Activated T-helper 17 cell treated with anti-CD3 and anti-CD28 coated beads, Interleukin-2, amount 50 U/mL, for 72 hours (primary cell): ENCODE results near the gene RETREG1. TPM values are rescaled to one million over a fixed set of nuclear protein-coding genes. Genes with fewer than 3 reads are reported as not detected.
A peak's percentile ranks its signal among the peaks of the same experiment; 100 is the strongest.
"Not testable (repeated sequence)": the region's sequence is repeated elsewhere in the genome, so short reads cannot be mapped to it uniquely, and the experiment has no call there.

Experiments used
- ATAC-seq: fragments of 150-1000 bp; cut with Tn5 transposase; replicated peaks from 2 replicates; pipeline ENCODE4 v1.10.0; 2021; ENCODE audit warnings: mild to moderate bottlenecking, moderate library complexity
- H3K27ac Mint-ChIP-seq: one replicate; pipeline ENCODE4 v1.8.0; 2022; ENCODE audit warnings: mixed read lengths
- H3K27me3 Mint-ChIP-seq: one replicate; pipeline ENCODE4 v1.8.0; 2022; ENCODE audit warnings: mixed read lengths
- H3K36me3 Mint-ChIP-seq: one replicate; pipeline ENCODE4 v1.8.0; 2022; ENCODE audit warnings: low read depth, mild to moderate bottlenecking, mixed read lengths
- H3K4me1 Mint-ChIP-seq: one replicate; pipeline ENCODE4 v1.8.0; 2022; ENCODE audit warnings: mixed read lengths
- H3K4me3 Mint-ChIP-seq: one replicate; pipeline ENCODE4 v1.8.0; 2022; ENCODE audit warnings: mild to moderate bottlenecking, mixed read lengths
- H3K9me3 Mint-ChIP-seq: one replicate; pipeline ENCODE4 v1.8.0; 2022; ENCODE audit warnings: mixed read lengths
- total RNA-seq, 2 donors: library from RNA; stranded (reverse); gene quantifications; one replicate each; pipeline ENCODE4 v1.2.3, GENCODE V29; 2022

The RETREG1 gene
- total RNA-seq, 2 donors from 2014 or later: 8.4 to 13.5 TPM

DNA sequence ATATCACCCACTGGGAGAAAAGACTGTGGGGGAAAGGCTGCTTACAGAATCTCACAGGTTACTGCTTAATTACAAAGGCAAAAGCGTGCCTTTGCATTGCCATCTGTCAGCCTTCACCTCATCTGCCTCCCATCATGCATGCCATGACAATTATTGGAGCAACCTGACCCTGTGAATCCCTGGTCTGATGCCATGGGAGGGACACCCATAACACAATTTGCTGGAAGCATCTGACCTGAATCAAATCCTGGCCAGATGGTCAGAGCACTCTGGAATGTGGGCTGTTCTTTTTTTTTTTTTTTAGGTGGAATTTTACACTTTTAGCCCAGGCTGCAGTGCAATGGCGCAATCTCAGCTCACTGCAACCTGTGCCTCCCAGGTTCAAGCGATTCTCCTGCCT is 11.6 kb upstream of the RETREG1 start:
- no peak overlapping the region for H3K27ac Mint-ChIP-seq
- H3K4me1 Mint-ChIP-seq: peaks cover 28% of the 10 kb centered on the region
- no peaks in the 10 kb centered on the region for H3K27me3 Mint-ChIP-seq
- H3K36me3 Mint-ChIP-seq: no peaks in the 10 kb centered on the region
- no peak overlapping the region for H3K4me3 Mint-ChIP-seq
- H3K9me3 Mint-ChIP-seq: no peaks in the 10 kb centered on the region
- ATAC-seq: no peak

DNA sequence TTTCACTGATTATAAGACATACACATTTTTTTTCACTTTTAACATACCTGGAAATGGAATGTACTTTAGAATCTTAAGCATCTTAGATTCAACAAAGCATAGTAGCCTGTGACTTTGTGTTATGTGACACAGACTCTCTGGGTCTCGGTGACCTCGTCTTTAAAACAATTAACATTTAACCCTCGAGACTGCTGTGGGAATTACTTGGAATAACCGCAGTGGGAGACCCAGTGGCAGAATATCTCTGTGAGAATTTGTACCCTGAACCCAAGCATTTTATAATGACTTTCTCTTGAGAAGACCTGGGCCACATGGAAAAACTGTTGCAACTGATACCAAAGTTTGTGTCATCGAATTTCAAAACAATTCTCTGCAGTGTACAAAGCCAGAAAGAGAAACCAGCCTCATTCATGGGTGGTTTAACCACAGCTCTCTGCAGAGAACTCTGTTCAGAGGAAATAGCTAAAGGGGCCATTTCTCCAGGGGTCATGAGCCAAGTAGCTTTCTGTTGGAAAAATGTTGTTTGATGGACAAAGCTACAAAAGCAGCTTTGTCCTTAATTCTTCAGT is 10.0 kb upstream of the RETREG1 start:
- H3K4me3 Mint-ChIP-seq: peak overlapping the region; percentile 48
- peak; percentile 94 for ATAC-seq
- no peaks in the 10 kb centered on the region for H3K9me3 Mint-ChIP-seq

DNA sequence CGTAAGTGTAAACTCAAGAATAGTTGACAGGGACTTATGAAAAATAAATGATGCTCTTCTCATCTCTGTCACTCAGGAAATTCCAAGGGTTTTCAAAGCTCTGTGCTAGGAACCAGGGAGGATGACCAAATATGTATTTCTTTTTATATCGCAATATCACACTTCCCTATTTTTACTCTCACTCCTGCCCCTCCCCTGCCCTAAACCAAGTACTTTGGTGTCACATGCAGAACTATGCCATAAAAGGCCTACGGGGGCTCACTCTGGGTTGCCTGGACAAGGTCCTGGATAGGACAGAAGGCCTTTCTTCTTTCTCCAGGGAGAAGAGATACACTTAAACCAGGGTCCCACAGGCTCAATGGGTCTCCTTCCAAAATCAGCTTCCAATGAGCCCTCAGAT is 8.3 kb upstream of the RETREG1 start:
- Mint-ChIP-seq H3K36me3 (no peaks in the 10 kb centered on the region), H3K4me3 (no peak overlapping the region), H3K4me1 (peaks cover 24% of the 10 kb centered on the region), H3K27ac (no peak overlapping the region), H3K27me3 (no peaks in the 10 kb centered on the region), H3K9me3 (no peaks in the 10 kb centered on the region)
- no peak for ATAC-seq

More for the DNA sequence above, 10.0 kb upstream of the RETREG1 start:
- no peaks in the 10 kb centered on the region for H3K36me3 Mint-ChIP-seq
- peaks cover 28% of the 10 kb centered on the region for H3K4me1 Mint-ChIP-seq
- no peaks in the 10 kb centered on the region for H3K27me3 Mint-ChIP-seq
- H3K27ac Mint-ChIP-seq: peak overlapping the region; percentile 2

DNA sequence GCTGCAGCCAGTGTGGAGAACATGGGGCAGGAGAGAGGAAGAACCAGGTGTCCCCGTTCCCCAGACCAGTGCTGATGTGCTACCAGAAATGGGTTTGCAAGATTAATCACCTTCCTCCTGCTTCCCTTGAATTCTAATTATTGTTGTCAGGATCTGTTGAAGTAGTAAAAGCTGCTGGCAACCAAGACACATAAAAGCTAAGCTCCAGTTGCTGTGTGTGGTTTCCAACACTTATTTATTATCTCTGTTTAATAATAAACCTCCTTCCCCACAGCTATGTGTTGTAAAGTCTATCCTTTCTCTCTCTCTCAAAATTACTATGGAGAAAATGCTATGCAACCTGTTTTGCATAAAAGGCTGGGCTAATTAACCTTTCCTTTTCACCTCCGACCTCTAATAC is 2.3 kb upstream of the RETREG1 start:
- Mint-ChIP-seq H3K9me3 (no peaks in the 10 kb centered on the region), H3K27me3 (no peaks in the 10 kb centered on the region), H3K4me3 (no peak overlapping the region), H3K36me3 (peaks cover 13% of the 10 kb centered on the region), H3K27ac (no peak overlapping the region), H3K4me1 (peaks cover 13% of the 10 kb centered on the region)
- ATAC-seq: no peak

DNA sequence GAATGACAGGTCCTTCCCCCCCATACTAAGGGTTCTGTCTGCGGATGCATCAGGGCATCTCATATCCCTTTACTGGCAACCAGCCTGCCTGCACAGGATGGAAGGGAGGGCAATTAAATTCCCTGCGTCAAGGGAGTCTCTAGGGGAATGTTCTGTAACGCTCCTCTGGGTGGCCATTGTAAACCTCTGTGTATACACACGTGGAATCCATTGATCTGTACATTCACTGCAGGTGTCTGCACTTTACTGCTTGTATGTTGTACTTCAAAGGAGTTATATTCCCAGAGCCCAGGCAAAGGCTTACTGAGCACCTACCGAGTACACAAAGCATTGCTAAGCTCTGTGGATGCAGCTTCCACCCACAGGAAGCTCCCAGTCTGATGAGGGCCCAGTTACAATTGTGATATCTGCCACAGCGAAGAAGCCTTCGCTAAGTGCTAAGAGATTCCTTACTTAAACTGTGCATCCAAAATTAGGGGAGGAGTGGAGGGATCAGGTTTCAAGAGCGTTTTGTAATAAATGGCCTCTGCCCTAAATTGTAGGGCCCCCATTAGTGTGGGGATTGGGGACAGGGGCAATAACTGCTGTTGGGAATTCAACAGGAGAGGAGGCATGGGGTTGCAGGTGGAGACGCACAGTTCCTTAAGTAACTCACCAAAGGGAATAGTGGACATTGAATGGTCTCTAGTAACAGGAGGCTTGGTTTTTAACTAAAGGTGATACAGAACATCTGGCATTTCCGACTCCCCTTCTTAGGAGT is 1.5 kb upstream of the RETREG1 start:
- H3K9me3 Mint-ChIP-seq: no peaks in the 10 kb centered on the region
- H3K36me3 Mint-ChIP-seq: peaks cover 13% of the 10 kb centered on the region
- no peak for ATAC-seq
- peaks cover 16% of the 10 kb centered on the region for H3K4me1 Mint-ChIP-seq
- no peak overlapping the region for H3K27ac Mint-ChIP-seq
- H3K27me3 Mint-ChIP-seq: no peaks in the 10 kb centered on the region
- no peak overlapping the region for H3K4me3 Mint-ChIP-seq

DNA sequence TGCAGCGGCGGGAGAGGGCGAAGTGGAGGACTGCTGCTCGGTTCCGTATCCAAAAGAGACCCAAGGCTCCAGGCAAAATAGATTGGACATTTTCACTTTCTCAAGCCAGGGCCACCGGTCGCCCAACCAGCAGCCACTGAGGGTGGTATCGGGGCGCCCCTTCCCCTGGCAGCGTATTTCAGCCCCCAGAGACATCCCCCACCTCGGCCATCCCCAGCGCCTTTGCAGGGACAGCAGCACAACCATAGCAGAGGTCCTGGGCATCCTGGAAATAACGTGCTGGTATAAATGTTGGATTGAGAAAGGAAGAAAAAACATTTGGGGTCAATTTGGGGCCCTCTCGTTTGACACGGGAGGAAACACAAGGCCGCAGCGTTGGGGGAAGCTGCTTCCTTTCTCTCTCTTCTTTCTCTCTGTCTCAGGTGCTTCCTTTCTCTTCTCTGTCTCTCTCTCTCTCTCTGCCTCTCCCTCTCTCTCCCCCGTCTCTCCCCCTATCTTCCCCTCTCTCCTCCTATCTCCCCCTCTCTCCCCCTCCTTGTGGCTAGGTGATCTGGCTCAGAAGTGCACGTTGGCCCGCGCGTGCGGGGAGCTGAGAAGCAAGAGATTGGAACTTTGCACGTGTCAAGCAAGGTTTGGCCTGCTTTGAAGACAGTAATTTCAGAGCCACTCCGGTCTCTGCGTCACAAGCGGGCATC is 624 bp upstream of the RETREG1 start:
- Mint-ChIP-seq H3K27ac (no peak overlapping the region), H3K9me3 (no peaks in the 10 kb centered on the region), H3K4me1 (peaks cover 24% of the 10 kb centered on the region), H3K36me3 (peaks cover 13% of the 10 kb centered on the region), H3K4me3 (no peak overlapping the region), H3K27me3 (no peaks in the 10 kb centered on the region)
- peak; percentile 10 for ATAC-seq

DNA sequence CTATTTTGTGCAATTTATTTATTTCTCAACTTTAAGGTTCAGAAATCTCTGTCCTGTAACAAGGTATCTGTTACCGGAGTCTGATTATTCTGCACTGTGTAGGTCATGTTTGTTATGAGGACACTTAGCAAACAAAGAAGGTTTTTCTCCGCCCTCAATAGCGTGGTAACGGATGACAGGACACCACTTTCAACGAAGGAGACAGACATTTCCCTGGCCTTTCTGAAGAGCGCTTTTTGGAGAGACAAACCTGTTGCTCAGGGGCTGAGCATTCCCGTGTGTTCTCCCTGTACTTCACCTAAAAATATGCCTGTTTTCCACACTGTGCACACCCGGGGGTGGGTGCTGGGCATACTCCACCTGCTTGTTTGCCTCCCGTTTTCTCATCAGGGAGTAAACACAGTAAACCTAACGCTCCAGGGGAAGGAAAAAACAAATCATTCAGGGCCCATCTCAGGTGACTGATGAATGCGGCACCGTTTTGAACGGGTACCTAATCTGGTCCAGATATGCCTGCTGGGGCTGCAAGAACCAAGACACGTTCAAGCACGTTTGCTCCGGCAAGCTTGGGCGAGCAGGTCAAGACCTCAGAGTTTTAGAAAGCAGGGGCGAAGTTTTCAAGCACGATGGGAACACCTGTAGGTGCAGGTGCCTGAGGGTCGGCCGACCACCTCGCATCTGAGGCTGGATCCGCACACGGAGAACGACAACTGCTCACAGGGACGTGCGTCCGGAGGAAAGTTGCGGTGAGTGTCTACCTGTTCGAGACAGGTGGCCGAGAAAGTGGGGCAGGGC is 859 bp downstream of the RETREG1 start:
- Mint-ChIP-seq H3K4me1 (peaks cover 30% of the 10 kb centered on the region), H3K9me3 (no peaks in the 10 kb centered on the region), H3K4me3 (no peak overlapping the region), H3K27me3 (no peaks in the 10 kb centered on the region), H3K27ac (peak overlapping the region; percentile 95), H3K36me3 (peaks cover 13% of the 10 kb centered on the region)
- peak; percentile 13 for ATAC-seq

DNA sequence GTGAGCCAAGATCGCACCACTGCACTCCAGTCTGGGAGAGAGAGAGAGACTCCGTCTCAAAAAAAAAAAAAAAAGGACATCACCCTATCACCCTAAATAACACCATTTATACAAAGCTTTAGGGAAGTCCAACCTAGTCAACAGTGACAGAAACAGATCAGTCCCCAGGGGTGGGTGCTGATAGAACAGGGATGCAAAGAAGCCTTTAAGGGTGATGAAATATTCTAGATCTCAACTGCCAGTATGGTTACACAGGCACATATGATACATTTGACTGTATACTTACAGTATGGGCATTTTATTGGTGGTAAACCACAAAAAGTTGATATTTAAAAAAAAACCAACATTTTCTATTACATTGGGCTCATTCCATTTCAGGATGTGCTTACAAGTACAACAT is 4.8 kb downstream of the RETREG1 start:
- H3K9me3 Mint-ChIP-seq: no peaks in the 10 kb centered on the region
- H3K36me3 Mint-ChIP-seq: peaks cover 13% of the 10 kb centered on the region
- no peaks in the 10 kb centered on the region for H3K27me3 Mint-ChIP-seq
- no peak overlapping the region for H3K27ac Mint-ChIP-seq
- H3K4me1 Mint-ChIP-seq: peaks cover 30% of the 10 kb centered on the region
- no peak overlapping the region for H3K4me3 Mint-ChIP-seq
- ATAC-seq: no peak

DNA sequence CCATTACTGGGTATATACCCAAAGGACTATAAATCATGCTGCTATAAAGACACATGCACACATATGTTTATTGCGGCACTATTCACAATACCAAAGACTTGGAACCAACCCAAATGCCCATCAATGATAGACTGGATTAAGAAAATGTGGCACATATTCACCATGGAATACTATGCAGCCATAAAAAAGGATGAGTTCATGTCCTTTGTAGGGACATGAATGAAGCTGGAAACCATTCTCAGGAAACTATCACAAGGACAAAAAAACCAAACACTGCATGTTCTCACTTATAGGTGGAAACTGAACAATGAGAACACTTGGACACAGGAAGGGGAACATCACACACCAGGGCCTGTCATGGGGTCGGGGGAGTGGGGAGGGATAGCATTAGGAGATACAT is 5.9 kb downstream of the RETREG1 start:
- H3K27me3 Mint-ChIP-seq, H3K36me3 Mint-ChIP-seq, H3K27ac Mint-ChIP-seq, H3K4me3 Mint-ChIP-seq, H3K9me3 Mint-ChIP-seq, ATAC-seq: not testable (repeated sequence)
- peaks cover 31% of the 10 kb centered on the region for H3K4me1 Mint-ChIP-seq

DNA sequence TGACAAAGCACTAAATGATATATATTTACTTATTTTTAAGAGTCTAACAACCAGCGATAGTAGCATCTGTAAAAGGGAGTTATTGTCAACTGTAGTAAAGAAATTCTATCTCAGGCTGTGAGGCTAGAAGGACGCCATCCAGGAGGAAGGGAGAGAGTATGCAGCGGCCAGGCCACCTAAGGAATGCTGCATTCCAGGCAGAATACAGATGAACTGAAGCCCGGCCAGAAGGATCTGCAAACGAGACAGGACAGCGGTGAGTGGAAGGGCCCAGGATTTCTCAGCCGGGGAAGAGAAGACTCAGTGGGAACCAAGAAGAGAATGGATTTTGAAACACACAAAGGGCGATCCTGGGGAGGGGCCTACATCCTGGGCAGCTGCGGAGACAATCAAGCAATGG is 7.4 kb downstream of the RETREG1 start:
- Mint-ChIP-seq H3K4me3 (no peak overlapping the region), H3K9me3 (no peaks in the 10 kb centered on the region), H3K27ac (no peak overlapping the region), H3K36me3 (peaks cover under 1% of the 10 kb centered on the region), H3K27me3 (no peaks in the 10 kb centered on the region), H3K4me1 (peaks cover 22% of the 10 kb centered on the region)
- ATAC-seq: no peak

DNA sequence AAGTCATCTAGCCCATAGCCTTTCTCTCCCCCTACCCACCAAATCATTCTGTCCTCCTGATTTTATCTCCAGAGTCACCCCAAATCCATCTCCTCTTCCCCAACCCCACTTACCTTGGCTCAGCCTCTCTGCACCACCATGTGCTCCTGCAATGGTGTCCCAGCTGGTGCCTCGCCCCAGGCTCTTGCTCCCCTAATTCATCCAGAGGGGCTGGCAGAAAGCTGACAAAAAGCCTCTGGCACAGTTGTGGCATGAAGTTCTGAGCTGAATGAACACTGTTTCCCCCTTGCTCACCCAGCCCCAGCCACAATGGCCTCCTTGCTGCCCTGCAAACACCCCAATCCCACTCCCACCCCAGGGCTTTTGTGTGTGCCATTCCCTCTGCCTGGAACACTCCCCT is 10.2 kb downstream of the RETREG1 start:
- no peak for ATAC-seq

DNA sequence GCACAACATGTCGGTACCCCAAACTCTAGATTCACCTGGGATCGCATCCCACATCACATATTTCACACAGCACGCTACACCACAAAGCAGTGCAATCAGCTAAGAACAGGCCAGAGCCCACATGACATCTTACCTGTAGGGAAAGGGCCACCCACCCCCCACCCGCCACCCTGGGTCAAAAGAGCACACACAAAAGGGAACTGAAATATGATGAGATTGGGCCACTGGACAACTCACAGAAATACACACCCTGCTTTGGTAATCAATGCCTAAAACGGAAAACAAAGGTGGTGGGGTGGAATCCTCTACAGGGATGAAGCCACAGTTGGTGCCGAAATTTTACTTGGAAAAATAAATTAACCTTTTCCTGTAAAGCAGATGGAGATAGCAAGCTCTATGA is 13.1 kb downstream of the RETREG1 start:
- Mint-ChIP-seq H3K4me1 (peaks cover 19% of the 10 kb centered on the region), H3K36me3 (peaks cover 36% of the 10 kb centered on the region), H3K27me3 (no peaks in the 10 kb centered on the region), H3K9me3 (no peaks in the 10 kb centered on the region), H3K4me3 (no peak overlapping the region), H3K27ac (no peak overlapping the region)
- ATAC-seq: no peak

More for the DNA sequence above, 10.2 kb downstream of the RETREG1 start:
- Mint-ChIP-seq H3K27me3 (no peaks in the 10 kb centered on the region), H3K4me1 (peaks cover 18% of the 10 kb centered on the region), H3K36me3 (peaks cover 12% of the 10 kb centered on the region), H3K4me3 (no peak overlapping the region), H3K27ac (no peak overlapping the region), H3K9me3 (no peaks in the 10 kb centered on the region)

DNA sequence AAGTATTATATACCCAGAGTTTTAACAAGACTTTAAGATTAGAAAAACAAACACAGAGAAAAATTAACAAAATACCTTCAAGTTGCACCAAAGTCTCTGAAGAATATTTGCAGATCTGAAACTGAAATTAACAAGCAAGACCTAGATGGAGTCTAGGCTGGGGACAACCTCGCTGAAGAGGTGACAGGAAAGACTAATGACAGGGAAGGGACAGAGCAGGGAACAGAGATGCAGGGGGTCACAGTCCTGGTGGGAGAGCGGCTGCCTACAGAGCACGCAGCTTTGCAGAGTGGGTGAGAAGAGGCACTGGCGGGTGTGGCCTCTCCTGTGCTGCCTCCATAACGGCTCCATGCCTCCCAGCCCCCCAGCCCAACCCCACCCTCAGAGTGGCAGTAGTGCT is 13.5 kb downstream of the RETREG1 start:
- Mint-ChIP-seq H3K4me3 (no peak overlapping the region), H3K27me3 (no peaks in the 10 kb centered on the region), H3K27ac (no peak overlapping the region), H3K36me3 (peaks cover 40% of the 10 kb centered on the region), H3K4me1 (peaks cover 20% of the 10 kb centered on the region), H3K9me3 (no peaks in the 10 kb centered on the region)
- no peak for ATAC-seq

DNA sequence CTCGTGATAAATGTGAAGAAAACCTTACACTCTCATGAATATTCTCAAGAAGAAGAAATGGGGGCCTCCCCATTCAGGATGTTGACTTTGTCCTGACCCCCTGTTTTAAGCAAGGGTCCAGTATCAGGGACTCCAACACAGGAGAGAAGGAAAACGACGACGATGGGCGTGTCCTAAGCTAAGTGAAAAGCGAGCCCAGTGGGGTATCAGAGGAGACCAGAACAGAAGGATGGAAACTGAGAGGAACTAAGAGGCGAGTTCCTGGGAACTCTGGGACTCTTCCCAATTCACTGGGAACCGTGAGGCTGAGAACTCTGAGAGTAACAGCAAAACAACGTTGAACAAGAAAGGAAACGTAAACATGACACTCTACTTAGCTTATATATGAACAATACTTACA is 14.6 kb downstream of the RETREG1 start:
- Mint-ChIP-seq H3K4me1 (peaks cover 25% of the 10 kb centered on the region), H3K36me3 (peaks cover 43% of the 10 kb centered on the region), H3K4me3 (no peak overlapping the region), H3K27me3 (no peaks in the 10 kb centered on the region), H3K27ac (peak overlapping the region; percentile 68), H3K9me3 (no peaks in the 10 kb centered on the region)
- no peak for ATAC-seq
